KMS-11 (cell line): Measurements from ENCODE around the gene CXCR4.
A peak's percentile ranks its signal among the peaks of the same experiment; 100 is the strongest.

ENCODE experiments used
- H2AFZ ChIP-seq: fragments of 200-600 bp; sonication (generic); 2 replicates; pipeline ENCODE4 v1.6.1; 2016; ENCODE audit warnings: antibody characterized with exemption, mixed run types, low read depth
- H3K27ac ChIP-seq: fragments of 200-600 bp; sonication (generic); 2 replicates; pipeline ENCODE4 v1.6.1; 2016; ENCODE audit warnings: mild to moderate bottlenecking, mixed run types
- H3K27me3 ChIP-seq: fragments of 200-600 bp; sonication (generic); 2 replicates; pipeline ENCODE4 v1.6.1; 2017; ENCODE audit warnings: mild to moderate bottlenecking, low read depth, mixed run types, moderate library complexity; ENCODE audit not compliant: insufficient read depth
- H3K36me3 ChIP-seq: fragments of 200-600 bp; sonication (generic); 2 replicates; pipeline ENCODE4 v1.6.1; 2017; ENCODE audit warnings: mild to moderate bottlenecking, mixed run types; ENCODE audit not compliant: insufficient read depth
- H3K4me1 ChIP-seq: fragments of 200-600 bp; sonication (generic); 2 replicates; pipeline ENCODE4 v1.6.1; 2016; ENCODE audit warnings: mild to moderate bottlenecking, low read depth, mixed run types; ENCODE audit not compliant: poor library complexity, severe bottlenecking
- H3K4me2 ChIP-seq: fragments of 200-600 bp; sonication (generic); 2 replicates; pipeline ENCODE4 v1.7.0; 2016; ENCODE audit warnings: mild to moderate bottlenecking, mixed run types
- H3K4me3 ChIP-seq: fragments of 200-600 bp; sonication (generic); IDR thresholded peaks from 2 replicates; pipeline ENCODE4 v1.6.1; 2017; ENCODE audit warnings: low read depth, low read length, mixed read lengths; ENCODE audit not compliant: insufficient read depth
- H3K79me2 ChIP-seq: fragments of 200-600 bp; sonication (generic); 2 replicates; pipeline ENCODE4 v1.6.1; 2016; ENCODE audit warnings: low read depth, mixed run types; ENCODE audit not compliant: insufficient read depth
- H3K9ac ChIP-seq: fragments of 200-600 bp; sonication (generic); 2 replicates; pipeline ENCODE4 v1.6.1; 2016; ENCODE audit warnings: mild to moderate bottlenecking, mixed run types
- H4K20me1 ChIP-seq: fragments of 200-600 bp; sonication (generic); 2 replicates; pipeline ENCODE4 v1.6.1; 2016; ENCODE audit warnings: mild to moderate bottlenecking, mixed run types; ENCODE audit not compliant: insufficient read depth
- TF ChIP-seq, protein P1 (sequence below): fragments of 200-600 bp; sonication (generic); conservative IDR thresholded peaks from 2 replicates; pipeline ENCODE4 v1.6.1; 2017; ENCODE audit warnings: low read depth, mild to moderate bottlenecking, antibody characterized with exemption, low read length, moderate library complexity, mixed read lengths

Gene CXCR4

DNA sequence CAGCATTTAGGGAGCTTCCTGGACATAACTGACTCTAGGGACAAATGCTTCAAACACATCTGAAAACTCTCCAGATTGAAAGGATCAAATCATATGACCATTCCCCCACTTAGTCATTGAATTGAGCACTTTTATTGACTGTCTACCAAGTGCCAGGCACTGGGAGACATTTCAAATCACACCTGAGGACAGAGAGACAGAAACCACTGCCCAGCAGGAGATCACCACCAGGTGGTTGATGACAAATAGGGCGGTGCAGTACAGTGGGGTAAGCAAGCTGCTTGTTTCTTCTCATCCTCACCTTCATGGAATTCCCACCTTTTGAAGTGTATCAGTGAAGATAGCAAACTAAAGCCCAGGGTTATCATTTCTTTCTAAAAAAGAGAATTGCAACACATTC is 19.0 kb upstream of the CXCR4 start:
- no peak overlapping the region for H3K4me3 ChIP-seq
- peak overlapping the region; percentile 28; the same call in 1 of the 2 replicates for H3K9ac ChIP-seq
- peaks cover 94% of the 10 kb centered on the region for H3K4me1 ChIP-seq
- no peaks in the 10 kb centered on the region for H3K79me2 ChIP-seq
- H3K4me2 ChIP-seq, result peak overlapping the region; percentile 74
- no peaks in the 10 kb centered on the region for H4K20me1 ChIP-seq
- TF ChIP-seq, protein P1, sequence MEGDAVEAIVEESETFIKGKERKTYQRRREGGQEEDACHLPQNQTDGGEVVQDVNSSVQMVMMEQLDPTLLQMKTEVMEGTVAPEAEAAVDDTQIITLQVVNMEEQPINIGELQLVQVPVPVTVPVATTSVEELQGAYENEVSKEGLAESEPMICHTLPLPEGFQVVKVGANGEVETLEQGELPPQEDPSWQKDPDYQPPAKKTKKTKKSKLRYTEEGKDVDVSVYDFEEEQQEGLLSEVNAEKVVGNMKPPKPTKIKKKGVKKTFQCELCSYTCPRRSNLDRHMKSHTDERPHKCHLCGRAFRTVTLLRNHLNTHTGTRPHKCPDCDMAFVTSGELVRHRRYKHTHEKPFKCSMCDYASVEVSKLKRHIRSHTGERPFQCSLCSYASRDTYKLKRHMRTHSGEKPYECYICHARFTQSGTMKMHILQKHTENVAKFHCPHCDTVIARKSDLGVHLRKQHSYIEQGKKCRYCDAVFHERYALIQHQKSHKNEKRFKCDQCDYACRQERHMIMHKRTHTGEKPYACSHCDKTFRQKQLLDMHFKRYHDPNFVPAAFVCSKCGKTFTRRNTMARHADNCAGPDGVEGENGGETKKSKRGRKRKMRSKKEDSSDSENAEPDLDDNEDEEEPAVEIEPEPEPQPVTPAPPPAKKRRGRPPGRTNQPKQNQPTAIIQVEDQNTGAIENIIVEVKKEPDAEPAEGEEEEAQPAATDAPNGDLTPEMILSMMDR, result no peak
- H3K36me3 ChIP-seq, result no peaks in the 10 kb centered on the region
- no peaks in the 10 kb centered on the region for H3K27me3 ChIP-seq
- H3K27ac ChIP-seq, result peak overlapping the region; percentile 88
- no peak overlapping the region for H2AFZ ChIP-seq

DNA sequence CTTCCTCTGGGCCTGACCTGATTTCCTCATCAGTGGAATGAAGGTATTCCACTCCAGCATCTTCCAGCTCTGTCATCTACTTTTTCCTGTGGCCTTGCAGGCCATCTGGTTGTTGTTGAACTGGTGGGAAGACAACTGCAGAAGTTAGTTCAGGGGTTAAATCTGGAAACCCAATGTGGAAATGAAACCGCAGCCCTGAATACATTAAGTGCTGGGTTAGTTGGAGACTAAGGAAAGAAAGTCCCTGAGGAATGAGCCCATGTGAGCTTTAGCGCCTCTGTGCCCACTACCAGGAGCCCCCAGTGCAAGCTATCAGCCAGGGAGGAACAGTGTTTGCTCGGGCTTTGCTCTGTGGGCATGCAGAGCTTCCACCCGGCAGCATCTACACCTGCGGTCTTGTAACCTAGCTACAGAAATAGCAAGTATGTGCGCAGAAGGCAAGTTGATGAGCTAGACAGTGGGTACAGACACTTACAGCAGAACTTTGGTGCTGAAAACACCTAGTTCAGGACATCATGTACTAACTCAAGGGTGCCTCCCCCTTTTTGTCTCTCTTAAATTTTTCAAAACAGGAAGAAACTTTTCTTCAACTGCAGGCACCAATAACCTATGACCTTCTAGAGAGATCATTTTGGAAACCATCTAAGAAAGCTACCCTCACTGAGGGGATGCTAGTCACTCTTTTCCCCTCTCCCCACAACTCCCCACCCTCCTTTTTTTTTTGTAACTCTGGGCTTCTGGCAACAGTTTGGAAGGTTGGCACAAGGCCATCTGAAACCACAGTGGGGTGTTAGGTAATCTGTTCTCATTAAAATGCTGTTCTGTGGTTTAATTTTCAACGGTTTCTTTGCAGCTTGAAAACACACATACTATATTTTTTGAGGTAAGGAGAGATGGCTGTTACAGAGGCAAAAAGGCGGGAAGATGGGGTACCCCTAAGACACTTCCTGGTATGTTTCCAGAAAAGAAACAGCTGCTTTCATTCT is 18.3 kb upstream of the CXCR4 start:
- Histone ChIP-seq H2AFZ (peak overlapping the region; percentile 29; the same call in 1 of the 2 replicates), H3K4me1 (peaks cover 97% of the 10 kb centered on the region), H3K4me2 (peak overlapping the region; percentile 74), H3K4me3 (no peak overlapping the region), H3K27me3 (no peaks in the 10 kb centered on the region), H3K36me3 (no peaks in the 10 kb centered on the region), H3K27ac (peak overlapping the region; percentile 88), H3K9ac (peak overlapping the region; percentile 33; the same call in 1 of the 2 replicates), H3K79me2 (no peaks in the 10 kb centered on the region), H4K20me1 (no peaks in the 10 kb centered on the region)
- TF ChIP-seq, protein P1, result no peak

DNA sequence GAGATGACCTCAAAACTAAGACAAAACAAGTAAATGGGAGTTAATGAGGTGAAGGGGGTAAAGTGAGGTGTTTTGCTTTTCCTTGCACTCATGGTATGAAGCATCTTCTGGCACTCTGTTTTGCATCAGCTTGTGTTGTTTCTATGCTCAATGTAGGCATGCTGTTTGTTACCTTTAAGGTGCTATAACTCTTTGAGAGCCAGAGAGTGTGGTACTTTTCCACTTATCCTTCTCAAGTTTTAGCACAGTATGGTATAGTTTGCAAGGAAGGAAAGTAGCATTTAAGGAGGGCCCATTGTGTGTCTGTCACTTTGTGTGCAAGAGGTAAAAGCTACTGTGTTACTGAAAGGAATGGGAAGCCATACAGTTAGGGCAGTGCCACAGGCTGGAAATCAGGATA is 17.5 kb upstream of the CXCR4 start:
- H3K4me2 ChIP-seq, result peak overlapping the region; percentile 74
- no peaks in the 10 kb centered on the region for H3K27me3 ChIP-seq
- peak overlapping the region; percentile 29 for H2AFZ ChIP-seq
- no peaks in the 10 kb centered on the region for H3K36me3 ChIP-seq
- H3K27ac ChIP-seq, result peak overlapping the region; percentile 88
- peak overlapping the region; percentile 33; the same call in 1 of the 2 replicates for H3K9ac ChIP-seq
- H4K20me1 ChIP-seq, result no peaks in the 10 kb centered on the region
- H3K4me1 ChIP-seq, result peaks cover 90% of the 10 kb centered on the region
- TF ChIP-seq, protein P1, result no peak
- H3K4me3 ChIP-seq, result no peak overlapping the region
- H3K79me2 ChIP-seq, result no peaks in the 10 kb centered on the region

DNA sequence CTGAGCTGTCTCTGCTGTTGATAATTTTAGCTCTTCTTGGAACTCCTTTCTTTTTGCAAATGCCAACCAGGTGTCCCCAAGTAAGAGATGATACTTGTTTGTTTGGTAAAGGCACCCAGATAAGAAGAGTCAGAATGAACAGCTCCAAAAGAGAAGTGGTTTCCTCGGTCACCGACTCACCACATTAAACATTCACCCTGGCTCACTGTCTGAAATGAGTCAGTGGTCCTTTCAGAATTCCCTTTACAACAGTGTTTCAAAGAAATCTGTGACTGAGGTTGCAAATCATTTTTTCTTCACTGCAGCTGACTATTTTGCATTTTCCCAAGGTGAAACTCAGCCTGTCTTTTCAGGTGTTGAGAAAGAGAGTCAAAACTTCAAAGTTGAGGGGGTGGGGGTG is 16.2 kb upstream of the CXCR4 start:
- TF ChIP-seq, protein P1, result no peak
- peak overlapping the region; percentile 88; the same call in 1 of the 2 replicates for H3K27ac ChIP-seq
- no peaks in the 10 kb centered on the region for H3K27me3 ChIP-seq
- H4K20me1 ChIP-seq, result no peaks in the 10 kb centered on the region
- no peak overlapping the region for H3K9ac ChIP-seq
- no peaks in the 10 kb centered on the region for H3K79me2 ChIP-seq
- no peak overlapping the region for H3K4me3 ChIP-seq
- H3K4me2 ChIP-seq, result peak overlapping the region; percentile 74
- H3K4me1 ChIP-seq, result peaks cover 84% of the 10 kb centered on the region
- H3K36me3 ChIP-seq, result no peaks in the 10 kb centered on the region
- H2AFZ ChIP-seq, result no peak overlapping the region
